Body of pancreas (tissue), 4 donors: ENCODE data around the gene MAP3K4. TPM values are rescaled to one million over a fixed set of nuclear protein-coding genes. Genes with fewer than 3 reads are reported as not detected.

Experiments used
- ATAC-seq: fragments of 150-250 bp; one replicate; pipeline ENCODE4 v1.9.1; 2016
- DNase-seq, 4 donors: peaks; one replicate each; pipeline ENCODE4 v3.0.0-alpha.2; 2019
- H3K27ac ChIP-seq, 4 donors: fragments of 200-600 bp; sonication (generic); 1 replicate in 3 of 4; 2 replicates in 1 of 4; pipeline versions ENCODE4 v1.5.1 to v1.6.1; 2016 to 2019; ENCODE audit warnings: mild to moderate bottlenecking in 1 of 4, mixed read lengths in 1 of 4, moderate library complexity in 1 of 4
- H3K27me3 ChIP-seq, 2 donors: fragments of 200-600 bp; sonication (generic); one replicate each; pipeline ENCODE4 v1.6.0; 2016; ENCODE audit warnings: mild to moderate bottlenecking in 1 of 2
- H3K36me3 ChIP-seq, 2 donors: fragments of 200-600 bp; sonication (generic); replicated peaks in 1 of 2; 2 replicates each; pipeline ENCODE4 v1.5.1; 2016; ENCODE audit warnings: low read depth in 2 of 2; ENCODE audit not compliant: insufficient read depth in 1 of 2
- H3K4me1 ChIP-seq: fragments of 200-600 bp; sonication (generic); one replicate; pipeline ENCODE4 v1.6.0; 2016
- H3K4me3 ChIP-seq, 2 donors: fragments of 200-600 bp; sonication (generic); 1 replicate in 1 of 2; 2 replicates in 1 of 2; pipeline ENCODE4 v1.5.1; 2016 to 2019
- H3K9me3 ChIP-seq, 3 donors: fragments of 200-600 bp; sonication (generic); 1 replicate in 2 of 3; 2 replicates in 1 of 3; pipeline ENCODE4 v1.5.1; 2016
- CTCF ChIP-seq, 7 experiments: fragments of 450-650 bp in 4 of 7; fragments of 200-600 bp in 3 of 7; sonication (generic) in 3 of 7; IDR thresholded peaks; one replicate each; pipeline ENCODE4 v1.5.1; 2016 to 2019; ENCODE audit warnings: antibody characterized with exemption in 7 of 7
- POLR2A ChIP-seq, 3 donors: fragments of 450-650 bp; IDR thresholded peaks; one replicate each; pipeline ENCODE4 v1.6.1; 2016; ENCODE audit warnings: antibody characterized with exemption in 3 of 3, mild to moderate bottlenecking in 2 of 3
- WGBS, 2 donors: methylation state at CpG; one replicate each; pipeline ENCODE4 v1.1.5; 2017; 5-methylcytosine and 5-hydroxymethylcytosine counted together
- intact Hi-C: fragments of 100-400 bp; cut with DNase I; formaldehyde crosslinking; loops from one replicate; pipeline ENCODE4 v1.15.1; 2023
- total RNA-seq, 2 donors: library from RNA; depleted of rRNA; stranded (reverse); fragments of >200 nt; gene quantifications; one replicate each; pipeline ENCODE4 v1.1.0, GENCODE V29; 2016

The MAP3K4 gene
- total RNA-seq, 2 donors from 2014 or later, result 20.1 to 31.4 TPM

GRCh38 chr6:161013695-161014094 is 22.1 kb downstream of the MAP3K4 start:
- ATAC-seq (no peak), DNase-seq (no peak)
- Histone ChIP-seq H3K27me3 (no peaks in the 10 kb centered on the region), H3K4me3 (no peak overlapping the region), H3K9me3 (no peaks in the 10 kb centered on the region), H3K4me1 (peaks cover 29% of the 10 kb centered on the region), H3K27ac (no peak overlapping the region), H3K36me3 (no peaks in the 10 kb centered on the region)
- TF ChIP-seq POLR2A (IDR thresholded peaks at IDR 0.05) (no peak), CTCF (IDR thresholded peaks at IDR 0.05) (no peak)
- WGBS, 2 donors, result 95% methylated on average over 4 of the region's 4 CpGs
- intact Hi-C loops, result no loop called here

- H3K4me3 ChIP-seq, result no peak overlapping the region
- no peaks in the 10 kb centered on the region for H3K9me3 ChIP-seq
- DNase-seq (no peak), ATAC-seq (no peak)
- intact Hi-C loops, result no loop called here
- no peaks in the 10 kb centered on the region for H3K36me3 ChIP-seq
- WGBS, 2 donors, result 66 to 70% methylated on average over 5 of the region's 5 CpGs
- no peaks in the 10 kb centered on the region for H3K27me3 ChIP-seq
- H3K27ac ChIP-seq, result no peak overlapping the region
- peaks cover 12% of the 10 kb centered on the region for H3K4me1 ChIP-seq
- TF ChIP-seq CTCF (IDR thresholded peaks at IDR 0.05) (no peak), POLR2A (IDR thresholded peaks at IDR 0.05) (no peak)
These were observed 26.4 kb downstream of the MAP3K4 start for GRCh38 chr6:161017766-161018564.

GRCh38 chr6:161019324-161019839 is 27.8 kb downstream of the MAP3K4 start:
- H3K36me3 ChIP-seq, result no peaks in the 10 kb centered on the region
- no peak overlapping the region for H3K27ac ChIP-seq
- no peak overlapping the region for H3K4me3 ChIP-seq
- H3K9me3 ChIP-seq, result no peaks in the 10 kb centered on the region
- DNase-seq, result no peak
- H3K27me3 ChIP-seq, result no peaks in the 10 kb centered on the region
- 96 to 97% methylated on average over 13 of the region's 13 CpGs for WGBS, 2 donors
- intact Hi-C loops, result no loop called here
- TF ChIP-seq CTCF (IDR thresholded peaks at IDR 0.05) (no peak), POLR2A (IDR thresholded peaks at IDR 0.05) (no peak)
- ATAC-seq, result no peak
- peaks cover 12% of the 10 kb centered on the region for H3K4me1 ChIP-seq

- Histone ChIP-seq H3K36me3 (no peaks in the 10 kb centered on the region), H3K4me1 (peaks cover 12% of the 10 kb centered on the region), H3K9me3 (no peaks in the 10 kb centered on the region), H3K4me3 (no peak overlapping the region), H3K27me3 (no peaks in the 10 kb centered on the region), H3K27ac (no peak overlapping the region)
- intact Hi-C loops, result no loop called here
- DNase-seq (no peak), ATAC-seq (no peak)
- no peak for TF ChIP-seq POLR2A (IDR thresholded peaks at IDR 0.05)
- no peak for TF ChIP-seq CTCF (IDR thresholded peaks at IDR 0.05)
These were observed 30.0 kb downstream of the MAP3K4 start for GRCh38 chr6:161021543-161021942.
